ENCODE data around the gene TLK1.

The TLK1 gene

DNA sequence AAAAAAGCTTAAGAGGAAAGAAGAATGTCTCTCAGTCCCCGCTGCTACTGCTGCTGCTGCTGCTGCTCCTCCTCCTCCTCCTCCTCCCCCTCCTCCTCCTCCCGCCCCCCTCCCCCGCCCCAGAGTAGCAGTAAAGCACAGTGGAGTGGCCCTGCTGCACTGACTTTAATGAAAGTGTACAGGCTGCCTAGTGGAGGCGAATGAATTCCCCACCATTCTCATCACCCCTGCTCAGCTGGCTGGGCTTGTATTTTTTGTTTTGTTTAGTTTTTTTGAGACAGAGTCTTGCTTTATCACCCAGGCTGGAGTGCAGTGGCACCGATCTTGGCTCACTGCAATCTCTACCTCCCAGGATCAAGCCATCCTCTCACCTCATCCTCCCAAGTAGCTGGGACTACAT lies 197.3 kb downstream of the TLK1 start:
- no peak for DNase-seq

DNA sequence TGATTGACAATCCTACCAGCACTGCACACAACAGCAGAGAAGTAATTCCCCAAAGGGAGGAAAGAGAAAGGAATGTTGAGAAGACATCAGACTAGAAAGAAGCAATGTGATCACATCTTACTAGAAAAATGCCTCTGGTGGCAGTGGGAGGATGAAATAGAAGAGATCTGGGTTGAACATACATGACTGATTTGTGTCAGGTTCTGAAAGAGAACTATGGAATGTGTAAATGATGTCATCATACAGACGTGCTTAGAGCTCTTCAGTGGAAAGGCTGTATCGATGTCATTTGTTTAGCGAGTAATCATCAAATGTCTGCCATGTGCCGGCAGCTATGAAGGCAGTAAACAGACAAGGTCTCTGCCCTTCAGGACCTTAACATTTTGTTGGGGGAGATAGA lies 206.8 kb downstream of the TLK1 start:
- DNase-seq: no peak

DNA sequence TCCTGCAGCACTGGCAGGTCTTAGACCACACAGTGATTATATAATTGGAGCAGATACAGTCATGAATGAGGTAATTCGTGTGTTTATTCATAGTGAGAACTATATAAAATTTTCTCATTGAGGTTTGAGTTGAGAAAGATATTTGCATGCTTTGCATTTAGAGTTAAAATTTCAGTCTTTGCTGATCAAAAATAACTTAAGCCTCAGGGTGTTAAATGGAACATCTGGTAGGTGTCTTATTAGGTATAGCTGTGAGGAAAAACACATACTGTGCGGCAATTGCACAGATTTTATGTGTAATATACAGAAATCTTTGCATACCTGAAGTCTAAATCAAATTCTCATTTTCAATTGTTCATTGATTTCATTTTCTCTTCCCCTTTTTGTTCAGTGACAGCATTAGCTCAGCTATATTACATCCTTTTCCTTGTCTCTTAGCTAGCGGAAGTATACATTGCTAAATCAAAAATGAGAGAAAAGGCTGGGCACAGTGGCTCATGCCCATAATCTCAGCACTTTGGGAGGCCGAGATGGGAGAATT lies 210.4 kb downstream of the TLK1 start:
- DNase-seq: no peak

DNA sequence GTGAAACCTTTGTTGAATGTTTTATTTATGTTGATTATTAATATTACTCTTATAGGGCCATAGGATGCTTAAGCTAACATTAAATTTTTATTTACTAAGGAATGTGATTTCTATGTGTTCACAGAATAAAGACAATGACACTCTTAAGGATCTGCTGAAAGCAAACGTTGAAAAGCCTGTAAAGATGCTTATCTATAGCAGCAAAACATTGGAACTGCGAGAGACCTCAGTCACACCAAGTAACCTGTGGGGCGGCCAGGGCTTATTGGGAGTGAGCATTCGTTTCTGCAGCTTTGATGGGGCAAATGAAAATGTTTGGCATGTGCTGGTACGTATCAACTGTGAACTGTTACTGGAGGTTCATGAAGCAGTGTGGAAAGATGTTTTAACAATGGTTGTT lies 211.3 kb downstream of the TLK1 start:
- no peak for DNase-seq

DNA sequence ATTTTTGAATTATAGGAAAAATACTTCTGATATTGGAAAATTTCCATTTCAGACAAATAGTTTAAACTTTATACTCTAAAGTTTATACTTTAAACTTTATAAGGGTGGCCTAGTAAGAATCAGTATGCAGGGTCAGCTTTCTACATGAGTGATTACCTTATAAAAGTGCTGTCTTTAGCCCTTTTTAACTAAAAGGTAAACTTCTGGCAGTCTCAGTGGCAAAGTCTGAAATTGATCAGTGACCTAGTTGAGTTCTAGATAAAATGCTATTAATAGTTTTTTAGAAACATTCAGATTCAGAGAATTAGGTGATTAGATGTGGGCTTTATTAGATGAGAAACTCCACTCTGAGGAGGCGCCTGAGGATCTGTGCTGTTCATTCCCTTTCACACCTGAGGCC lies 216.1 kb downstream of the TLK1 start:
- DNase-seq: no peak

DNA sequence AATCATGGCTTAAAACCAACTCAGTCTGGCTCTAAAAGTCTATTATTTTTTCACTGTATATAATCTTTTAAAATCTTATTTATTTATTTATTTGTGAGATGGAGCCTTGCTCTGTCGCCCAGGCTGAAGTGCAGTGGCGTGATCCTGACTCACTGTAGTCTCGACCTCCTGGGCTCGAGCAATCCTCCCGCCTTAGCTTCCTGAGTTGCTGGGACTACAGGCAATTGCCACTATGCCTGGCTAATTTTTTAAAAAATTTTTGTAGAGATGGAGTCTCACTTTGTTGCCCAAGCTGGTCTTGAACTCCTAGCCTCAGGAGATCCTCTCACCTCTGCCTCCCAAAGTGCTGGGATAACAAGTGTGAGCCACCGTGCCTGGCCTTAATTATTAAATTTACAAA lies 217.1 kb downstream of the TLK1 start:
- no peak for DNase-seq

DNA sequence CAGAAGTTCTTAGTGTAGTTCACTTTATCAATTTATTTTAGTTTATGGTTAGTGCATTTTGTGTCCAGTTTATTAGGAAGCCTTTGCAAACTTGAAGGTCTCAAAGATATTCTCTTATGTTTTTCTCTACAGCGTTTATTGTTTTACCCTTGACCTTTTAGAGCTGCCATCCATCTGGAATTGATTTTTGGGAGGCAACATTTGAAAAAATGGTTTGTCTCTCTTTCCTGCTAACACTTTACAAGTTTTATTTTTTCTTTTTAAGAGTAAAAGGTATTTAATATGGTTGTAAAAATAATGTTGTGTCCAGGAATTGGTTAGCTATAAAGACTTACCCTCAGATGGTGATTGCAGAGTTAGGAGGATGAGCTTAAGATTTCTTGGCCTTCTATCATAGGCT lies 217.7 kb downstream of the TLK1 start:
- DNase-seq: no peak

DNA sequence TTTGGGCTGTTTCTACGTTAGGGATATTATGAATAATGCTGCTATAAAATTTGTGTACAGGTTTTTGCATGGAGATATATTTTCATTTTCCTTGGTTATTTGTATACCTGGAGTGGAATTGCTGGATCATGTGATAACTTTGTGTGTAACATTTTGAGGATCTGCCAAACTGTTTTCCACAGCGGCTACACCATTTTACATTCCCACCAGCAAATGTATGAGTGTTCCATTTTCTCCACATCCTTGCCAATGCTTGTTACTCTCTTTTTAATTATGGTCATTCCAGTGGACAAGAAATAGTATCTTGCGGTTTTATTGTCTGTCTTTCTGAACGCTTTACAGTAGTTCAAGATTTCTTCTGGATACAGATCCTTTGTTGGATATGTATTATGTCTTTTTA lies 218.1 kb downstream of the TLK1 start:
- no peak for DNase-seq
